Osteoblast (primary cell): ENCODE data around the gene NIPBL. TPM values are rescaled to one million over a fixed set of nuclear protein-coding genes. Genes with fewer than 3 reads are reported as not detected.

ENCODE experiments used
- DNase-seq: peaks from one replicate; pipeline ENCODE4 v3.0.0; 2011; ENCODE audit warnings: low spot score, mixed read lengths; ENCODE audit not compliant: insufficient read length; ENCODE audit errors: missing footprints
- H2AFZ ChIP-seq: 2 replicates; pipeline ENCODE4 v1.6.0; 2011; ENCODE audit warnings: mild to moderate bottlenecking, low read length
- H3K27ac ChIP-seq: 2 replicates; pipeline ENCODE4 v1.5.1; 2011; ENCODE audit warnings: mild to moderate bottlenecking, low read depth, low read length, moderate library complexity
- H3K27me3 ChIP-seq: 2 replicates; pipeline ENCODE4 v1.6.0; 2012; ENCODE audit warnings: mild to moderate bottlenecking, control low read depth, inconsistent platforms, low read length, moderate library complexity; ENCODE audit not compliant: insufficient read depth
- H3K36me3 ChIP-seq: 2 replicates; pipeline ENCODE4 v1.5.1; 2011; ENCODE audit warnings: mild to moderate bottlenecking, low read length, control low read depth, moderate library complexity; ENCODE audit not compliant: insufficient read depth
- H3K4me1 ChIP-seq: 2 replicates; pipeline ENCODE4 v1.5.1; 2011; ENCODE audit warnings: mild to moderate bottlenecking, low read length, control low read depth, moderate library complexity; ENCODE audit not compliant: insufficient read depth
- H3K4me2 ChIP-seq: 2 replicates; pipeline ENCODE4 v1.6.0; 2011; ENCODE audit warnings: mild to moderate bottlenecking, low read length; ENCODE audit not compliant: insufficient read depth
- H3K4me3 ChIP-seq: fragments of 200-600 bp; sonication (generic); 3 replicates; pipeline ENCODE4 v1.5.1; 2012; ENCODE audit warnings: mild to moderate bottlenecking, low read length, inconsistent platforms; ENCODE audit not compliant: insufficient read depth
- H3K79me2 ChIP-seq: 2 replicates; pipeline ENCODE4 v1.6.0; 2012; ENCODE audit warnings: mild to moderate bottlenecking, low read length, control low read depth, inconsistent platforms; ENCODE audit not compliant: insufficient read depth
- H3K9me3 ChIP-seq: 2 replicates; pipeline ENCODE4 v1.5.1; 2011; ENCODE audit warnings: low read depth, low read length, control low read depth
- H4K20me1 ChIP-seq: 2 replicates; pipeline ENCODE4 v1.6.0; 2012; ENCODE audit warnings: mild to moderate bottlenecking, low read length, control low read depth; ENCODE audit not compliant: insufficient read depth
- total RNA-seq: library from RNA; depleted of rRNA; stranded (reverse); fragments of >200 nt; gene quantifications from 2 replicates; pipeline ENCODE4 v1.2.3, GENCODE V29; 2012
- TF ChIP-seq, protein P1 (sequence below): IDR thresholded peaks from 2 replicates; pipeline ENCODE4 v1.5.1; 2011; ENCODE audit warnings: mild to moderate bottlenecking, low read depth, low read length, moderate library complexity; ENCODE audit errors: extremely low read depth

The NIPBL gene
- total RNA-seq, 1 donor = 22.8 TPM

DNA sequence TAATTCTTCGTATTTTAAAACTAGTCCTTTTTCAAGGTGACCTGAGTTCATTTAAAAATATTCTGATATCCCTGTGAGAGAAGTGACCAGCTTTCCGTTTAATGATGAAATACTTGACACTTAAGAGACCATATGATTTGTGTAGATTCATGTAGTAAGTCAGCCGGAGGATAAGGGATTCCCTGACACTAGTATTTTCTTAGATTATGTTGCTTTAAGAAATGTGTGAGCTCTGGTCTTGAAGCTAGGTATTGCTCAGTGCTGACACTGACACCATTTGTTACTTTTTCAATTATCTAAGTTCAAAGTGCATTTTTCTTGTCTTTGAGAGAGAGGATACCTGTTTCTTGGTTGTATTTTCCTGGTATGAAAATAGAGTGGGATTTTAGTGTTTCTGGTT lies 4.2 kb downstream of the NIPBL start:
- Histone ChIP-seq H3K4me2 (peak overlapping the region; percentile 33), H3K27ac (no peak overlapping the region), H4K20me1 (peaks cover 72% of the 10 kb centered on the region), H3K4me3 (no peak overlapping the region), H3K4me1 (peaks cover 19% of the 10 kb centered on the region), H3K9me3 (no peaks in the 10 kb centered on the region), H3K79me2 (peaks cover 97% of the 10 kb centered on the region), H3K36me3 (no peaks in the 10 kb centered on the region), H2AFZ (no peak overlapping the region), H3K27me3 (no peaks in the 10 kb centered on the region)
- DNase-seq = no peak
- TF ChIP-seq, protein P1, sequence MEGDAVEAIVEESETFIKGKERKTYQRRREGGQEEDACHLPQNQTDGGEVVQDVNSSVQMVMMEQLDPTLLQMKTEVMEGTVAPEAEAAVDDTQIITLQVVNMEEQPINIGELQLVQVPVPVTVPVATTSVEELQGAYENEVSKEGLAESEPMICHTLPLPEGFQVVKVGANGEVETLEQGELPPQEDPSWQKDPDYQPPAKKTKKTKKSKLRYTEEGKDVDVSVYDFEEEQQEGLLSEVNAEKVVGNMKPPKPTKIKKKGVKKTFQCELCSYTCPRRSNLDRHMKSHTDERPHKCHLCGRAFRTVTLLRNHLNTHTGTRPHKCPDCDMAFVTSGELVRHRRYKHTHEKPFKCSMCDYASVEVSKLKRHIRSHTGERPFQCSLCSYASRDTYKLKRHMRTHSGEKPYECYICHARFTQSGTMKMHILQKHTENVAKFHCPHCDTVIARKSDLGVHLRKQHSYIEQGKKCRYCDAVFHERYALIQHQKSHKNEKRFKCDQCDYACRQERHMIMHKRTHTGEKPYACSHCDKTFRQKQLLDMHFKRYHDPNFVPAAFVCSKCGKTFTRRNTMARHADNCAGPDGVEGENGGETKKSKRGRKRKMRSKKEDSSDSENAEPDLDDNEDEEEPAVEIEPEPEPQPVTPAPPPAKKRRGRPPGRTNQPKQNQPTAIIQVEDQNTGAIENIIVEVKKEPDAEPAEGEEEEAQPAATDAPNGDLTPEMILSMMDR = no peak

DNA sequence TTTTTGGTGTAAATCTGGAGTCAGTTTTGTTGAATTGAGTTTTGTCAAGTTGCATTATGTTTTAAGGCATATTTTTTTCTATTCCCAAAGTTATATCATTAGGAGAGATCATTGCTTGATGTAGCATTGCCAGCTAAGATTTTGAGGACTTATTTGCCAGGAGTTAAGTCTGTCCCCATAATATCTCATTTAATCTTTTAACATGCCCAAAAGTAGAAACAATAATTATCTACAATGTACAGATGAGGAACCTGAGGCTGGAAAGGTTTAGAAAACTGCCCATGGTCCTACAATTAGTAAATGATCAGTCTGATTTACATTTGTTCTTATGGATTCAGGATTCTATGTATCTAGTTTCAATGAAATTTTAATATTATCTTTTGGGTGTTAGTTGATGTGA lies 4.7 kb downstream of the NIPBL start:
- Histone ChIP-seq H3K79me2 (peaks cover 97% of the 10 kb centered on the region), H3K4me1 (peaks cover 19% of the 10 kb centered on the region), H4K20me1 (peaks cover 78% of the 10 kb centered on the region), H3K27ac (no peak overlapping the region), H3K9me3 (no peaks in the 10 kb centered on the region), H3K4me3 (no peak overlapping the region), H3K27me3 (no peaks in the 10 kb centered on the region), H3K4me2 (no peak overlapping the region), H2AFZ (no peak overlapping the region), H3K36me3 (no peaks in the 10 kb centered on the region)
- TF ChIP-seq, protein P1 = no peak
- peak; percentile 3 for DNase-seq

DNA sequence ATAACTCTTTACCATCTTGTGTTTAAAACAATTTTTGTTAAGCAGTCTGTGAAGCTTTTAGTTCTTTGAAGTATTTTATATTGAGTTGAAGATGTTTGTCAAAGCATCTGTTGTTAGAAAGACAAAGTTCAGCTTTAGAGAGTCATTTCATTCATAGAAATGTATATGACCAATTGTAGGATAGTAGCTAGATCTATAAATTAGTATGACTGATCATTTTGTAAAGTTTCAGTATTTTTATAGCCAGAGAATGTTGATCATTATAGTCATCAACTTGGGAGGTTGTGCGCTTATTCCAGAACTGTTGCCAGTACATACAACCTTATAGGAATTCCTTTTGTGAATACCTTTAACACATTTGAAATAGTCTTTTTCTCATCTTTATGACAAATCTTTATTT lies 5.2 kb downstream of the NIPBL start:
- H2AFZ ChIP-seq = no peak overlapping the region
- no peaks in the 10 kb centered on the region for H3K27me3 ChIP-seq
- no peak overlapping the region for H3K4me2 ChIP-seq
- H3K27ac ChIP-seq = no peak overlapping the region
- no peaks in the 10 kb centered on the region for H3K9me3 ChIP-seq
- peaks cover 79% of the 10 kb centered on the region for H4K20me1 ChIP-seq
- DNase-seq = peak; percentile 42
- H3K4me3 ChIP-seq = no peak overlapping the region
- no peaks in the 10 kb centered on the region for H3K36me3 ChIP-seq
- peaks cover 100% of the 10 kb centered on the region for H3K79me2 ChIP-seq
- TF ChIP-seq, protein P1 = no peak
- H3K4me1 ChIP-seq = peaks cover 19% of the 10 kb centered on the region

DNA sequence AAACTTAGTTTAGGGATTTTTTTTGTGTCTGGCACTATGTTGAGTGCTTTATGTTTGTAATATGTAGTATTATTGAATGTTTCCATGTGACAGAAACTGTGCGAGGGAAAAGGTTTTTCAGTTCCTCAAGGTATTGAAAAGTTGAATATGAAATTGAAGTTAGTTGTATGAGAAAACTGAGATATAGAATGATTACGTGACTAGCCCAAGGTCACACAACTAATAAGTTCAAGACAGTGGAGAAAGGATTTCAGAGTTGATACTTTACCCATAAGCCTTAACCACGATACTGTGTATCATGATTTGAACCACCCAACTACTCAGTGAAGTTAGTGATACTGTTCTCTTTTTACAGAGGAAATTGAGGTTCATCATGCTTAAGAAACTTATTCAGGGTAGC lies 5.7 kb downstream of the NIPBL start:
- peaks cover 79% of the 10 kb centered on the region for H4K20me1 ChIP-seq
- peaks cover 100% of the 10 kb centered on the region for H3K79me2 ChIP-seq
- no peak for DNase-seq
- TF ChIP-seq, protein P1 = no peak
- no peak overlapping the region for H3K4me3 ChIP-seq
- no peaks in the 10 kb centered on the region for H3K27me3 ChIP-seq
- H3K36me3 ChIP-seq = no peaks in the 10 kb centered on the region
- peaks cover 19% of the 10 kb centered on the region for H3K4me1 ChIP-seq
- H3K4me2 ChIP-seq = no peak overlapping the region
- H3K9me3 ChIP-seq = no peaks in the 10 kb centered on the region
- H3K27ac ChIP-seq = no peak overlapping the region
- H2AFZ ChIP-seq = no peak overlapping the region
